ENCODE measurements around the gene PRMT1. TPM values are rescaled to one million over a fixed set of nuclear protein-coding genes. Genes with fewer than 3 reads are reported as not detected.
A peak's percentile ranks its signal among the peaks of the same experiment; 100 is the strongest.

PRMT1 gene
- total and polyA plus RNA-seq, 4 donors = 122 to 254 (median 127) TPM

GRCh38 chr19:49712397-49712859 lies 35.4 kb downstream of the PRMT1 start:
- H3K9me3 ChIP-seq (ENCODE audit: control insufficient read depth in 4 of 4, insufficient read depth in 3 of 4, low read length in 3 of 4) = no peaks in the 10 kb centered on the region
- H3K4me3 ChIP-seq = no peak overlapping the region
- peak; percentile 55 for ATAC-seq (ENCODE audit: insufficient read depth, low FRiP score)
- H3K27ac ChIP-seq (ENCODE audit: low read depth in 1 of 2, low read length in 1 of 2) = no peak overlapping the region
- WGBS, 2 donors = 64 to 76% methylated on average over 20 of the region's 20 CpGs
- DNase-seq = no peak
- H3K9ac ChIP-seq (ENCODE audit: insufficient read depth in 1 of 2, low read length in 2 of 2) = no peak overlapping the region
- TF ChIP-seq CTCF (IDR thresholded peaks at IDR 0.05; ENCODE audit: control extremely low read depth, extremely low read depth) = no peak
- H3K4me1 ChIP-seq (ENCODE audit: control insufficient read depth in 5 of 5, insufficient read depth in 5 of 5, low read length in 5 of 5) = peaks cover 0 to under 1% (median 0%) of the 10 kb centered on the region in 5 donors
- no peaks in the 10 kb centered on the region for H3K27me3 ChIP-seq (ENCODE audit: control insufficient read depth in 3 of 3, insufficient read depth in 3 of 3, low read length in 2 of 3)
- H3K36me3 ChIP-seq (ENCODE audit: control insufficient read depth in 4 of 4, insufficient read depth in 4 of 4, low read length in 4 of 4) = no peaks in the 10 kb centered on the region

GRCh38 chr19:49713236-49713845 lies 36.3 kb downstream of the PRMT1 start:
- Histone ChIP-seq H3K27ac (ENCODE audit: low read depth in 1 of 2, low read length in 1 of 2) (no peak overlapping the region), H3K4me1 (ENCODE audit: control insufficient read depth in 5 of 5, insufficient read depth in 5 of 5, low read length in 5 of 5) (peaks cover 0 to 4% (median 0%) of the 10 kb centered on the region in 5 donors), H3K27me3 (ENCODE audit: control insufficient read depth in 3 of 3, insufficient read depth in 3 of 3, low read length in 2 of 3) (no peaks in the 10 kb centered on the region), H3K9me3 (ENCODE audit: control insufficient read depth in 4 of 4, insufficient read depth in 3 of 4, low read length in 3 of 4) (no peaks in the 10 kb centered on the region), H3K36me3 (ENCODE audit: control insufficient read depth in 4 of 4, insufficient read depth in 4 of 4, low read length in 4 of 4) (no peaks in the 10 kb centered on the region), H3K4me3 (no peak overlapping the region), H3K9ac (ENCODE audit: insufficient read depth in 1 of 2, low read length in 2 of 2) (no peak overlapping the region)
- DNase-seq = no peak
- ATAC-seq (ENCODE audit: insufficient read depth, low FRiP score) = no peak
- WGBS, 2 donors = 85 to 97% methylated on average over 7 to 8 of the region's 8 CpGs
- no peak for TF ChIP-seq CTCF (IDR thresholded peaks at IDR 0.05; ENCODE audit: control extremely low read depth, extremely low read depth)

DNA sequence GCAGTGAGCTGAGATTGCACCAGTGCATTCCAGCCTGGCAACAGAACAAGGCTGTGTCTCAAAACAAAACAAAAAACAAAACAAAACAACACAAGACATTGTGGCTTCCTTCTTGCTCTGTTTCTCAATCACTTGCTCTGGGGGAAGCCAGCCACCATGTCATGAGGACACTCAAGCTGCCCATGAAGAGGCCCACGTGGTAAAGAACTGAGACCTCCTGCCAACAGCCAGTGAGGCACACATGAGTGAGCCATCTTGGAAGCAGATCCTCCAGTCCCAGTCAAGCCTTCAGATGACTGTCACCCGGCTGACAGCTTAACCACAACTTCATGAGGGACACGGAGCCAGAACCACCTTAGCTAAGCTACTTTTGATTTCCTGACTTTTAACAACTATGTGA lies 39.1 kb downstream of the PRMT1 start:
- no peaks in the 10 kb centered on the region for H3K36me3 ChIP-seq (ENCODE audit: control insufficient read depth in 4 of 4, insufficient read depth in 4 of 4, low read length in 4 of 4)
- no peak for DNase-seq
- H3K27ac ChIP-seq (ENCODE audit: low read depth in 1 of 2, low read length in 1 of 2) = no peak overlapping the region
- WGBS, 2 donors = 58 to 62% methylated on average over 3 of the region's 3 CpGs
- no peak overlapping the region for H3K4me3 ChIP-seq
- ATAC-seq (ENCODE audit: insufficient read depth, low FRiP score) = no peak
- no peaks in the 10 kb centered on the region for H3K9me3 ChIP-seq (ENCODE audit: control insufficient read depth in 4 of 4, insufficient read depth in 3 of 4, low read length in 3 of 4)
- H3K4me1 ChIP-seq (ENCODE audit: control insufficient read depth in 5 of 5, insufficient read depth in 5 of 5, low read length in 5 of 5) = peaks cover 0 to 4% (median 0%) of the 10 kb centered on the region in 5 donors
- H3K9ac ChIP-seq (ENCODE audit: insufficient read depth in 1 of 2, low read length in 2 of 2) = no peak overlapping the region
- TF ChIP-seq CTCF (IDR thresholded peaks at IDR 0.05; ENCODE audit: control extremely low read depth, extremely low read depth) = no peak
- no peaks in the 10 kb centered on the region for H3K27me3 ChIP-seq (ENCODE audit: control insufficient read depth in 3 of 3, insufficient read depth in 3 of 3, low read length in 2 of 3)

DNA sequence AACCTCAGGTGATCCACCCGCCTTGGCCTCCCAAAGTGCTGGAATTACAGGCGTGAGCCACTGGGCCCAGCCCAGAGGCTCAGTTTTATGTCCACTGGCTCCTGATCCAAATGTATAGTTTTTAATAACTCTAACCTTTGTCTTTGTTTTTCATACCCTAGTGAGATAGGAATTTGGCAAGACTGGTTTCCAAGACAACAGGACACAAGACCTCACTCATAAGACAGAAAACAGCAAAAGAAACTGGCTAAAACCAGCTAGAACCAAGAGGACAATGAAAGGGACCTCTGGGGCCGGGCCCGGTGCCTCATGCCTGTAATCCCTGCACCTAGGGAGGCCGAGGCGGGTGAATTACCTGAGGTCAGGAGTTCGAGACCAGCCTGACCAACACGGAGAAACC lies 41.4 kb downstream of the PRMT1 start:
- H3K27ac ChIP-seq (ENCODE audit: low read depth in 1 of 2, low read length in 1 of 2) = no peak overlapping the region
- no peak overlapping the region for H3K4me3 ChIP-seq
- no peaks in the 10 kb centered on the region for H3K27me3 ChIP-seq (ENCODE audit: control insufficient read depth in 3 of 3, insufficient read depth in 3 of 3, low read length in 2 of 3)
- H3K9ac ChIP-seq (ENCODE audit: insufficient read depth in 1 of 2, low read length in 2 of 2) = no peak overlapping the region
- H3K9me3 ChIP-seq (ENCODE audit: control insufficient read depth in 4 of 4, insufficient read depth in 3 of 4, low read length in 3 of 4) = no peaks in the 10 kb centered on the region
- H3K36me3 ChIP-seq (ENCODE audit: control insufficient read depth in 4 of 4, insufficient read depth in 4 of 4, low read length in 4 of 4) = no peaks in the 10 kb centered on the region
- TF ChIP-seq CTCF (IDR thresholded peaks at IDR 0.05; ENCODE audit: control extremely low read depth, extremely low read depth) = no peak
- DNase-seq = peak in 2 of 3 donors; percentile 75 to 83
- no peak for ATAC-seq (ENCODE audit: insufficient read depth, low FRiP score)
- WGBS, 2 donors = 86 to 92% methylated on average over 8 of the region's 8 CpGs
- H3K4me1 ChIP-seq (ENCODE audit: control insufficient read depth in 5 of 5, insufficient read depth in 5 of 5, low read length in 5 of 5) = peaks cover 0 to 4% (median 0%) of the 10 kb centered on the region in 5 donors
